Calu3 (cell line): ENCODE measurements around the gene GPR151. TPM values are rescaled to one million over a fixed set of nuclear protein-coding genes. Genes with fewer than 3 reads are reported as not detected.

Source experiments
- BruUV-seq: library from RNA; stranded (reverse); fragments of 400-500 nt; replicated peaks from 2 replicates; lab custom pipeline; 2021; lab: Mats Ljungman, UMichigan
- CTCF ChIA-PET: fragments of 300-600 bp; sonication (Branson Sonifier 250); formaldehyde crosslinking; loops from one replicate; lab custom pipeline; 2022; ENCODE audit warnings: antibody characterized with exemption; lab: Charles Lee
- DNase-seq: peaks from one replicate; pipeline ENCODE4 v3.0.0; 2022
- H3K27ac Mint-ChIP-seq: one replicate; pipeline ENCODE4 v1.8.0; 2022; ENCODE audit warnings: mixed read lengths; ENCODE audit not compliant: unreplicated experiment
- H3K27me3 Mint-ChIP-seq: one replicate; pipeline ENCODE4 v1.8.0; 2022; ENCODE audit warnings: mixed read lengths; ENCODE audit not compliant: unreplicated experiment
- H3K36me3 Mint-ChIP-seq: one replicate; pipeline ENCODE4 v1.8.0; 2022; ENCODE audit warnings: mild to moderate bottlenecking, moderate library complexity, mixed read lengths; ENCODE audit not compliant: insufficient read depth, unreplicated experiment
- H3K4me1 Mint-ChIP-seq: one replicate; pipeline ENCODE4 v1.8.0; 2022; ENCODE audit warnings: mild to moderate bottlenecking, low read depth, mixed read lengths; ENCODE audit not compliant: unreplicated experiment
- H3K4me3 Mint-ChIP-seq: one replicate; pipeline ENCODE4 v1.8.0; 2022; ENCODE audit warnings: mild to moderate bottlenecking, low read depth, moderate library complexity, mixed read lengths; ENCODE audit not compliant: unreplicated experiment
- H3K9me3 Mint-ChIP-seq: one replicate; pipeline ENCODE4 v1.8.0; 2022; ENCODE audit warnings: low read depth, mixed read lengths; ENCODE audit not compliant: unreplicated experiment
- intact Hi-C: fragments of 100-400 bp; cut with micrococcal nuclease; formaldehyde crosslinking; loops from one replicate; pipeline ENCODE4 v1.10.0; 2022; ENCODE audit not compliant: unreplicated experiment
- total RNA-seq: library from RNA; stranded (reverse); gene quantifications from 2 replicates; pipeline ENCODE4 v1.2.3, GENCODE V29; 2022
- TF ChIP-seq, protein P1 (sequence below): fragments of 200-600 bp; IDR thresholded peaks from one replicate; pipeline ENCODE4 v1.8.0; 2022; ENCODE audit warnings: antibody characterized with exemption; ENCODE audit not compliant: unreplicated experiment

The GPR151 gene
- total RNA-seq, 1 experiment from 2014 or later, result not detected

DNA sequence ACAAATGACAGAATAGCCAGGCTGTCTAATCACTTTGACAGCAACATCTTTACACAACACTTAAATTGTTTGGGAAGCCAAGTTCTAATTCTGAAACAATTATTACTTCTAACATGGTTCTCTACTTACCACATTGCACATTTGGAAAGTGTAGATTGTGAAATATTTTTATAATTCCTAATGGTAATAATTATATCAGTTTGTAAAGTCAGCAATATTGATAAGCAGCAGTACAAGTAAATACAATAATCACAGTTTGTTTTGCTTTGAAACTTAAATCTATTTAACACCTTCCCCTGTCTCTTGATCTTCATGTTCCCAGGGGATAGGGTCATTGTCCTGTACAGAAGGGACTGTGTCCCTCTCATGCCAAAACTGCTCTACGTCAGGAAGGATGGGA lies 1.4 kb downstream of the GPR151 start:
- intact Hi-C loops, result no loop called here
- Mint-ChIP-seq H3K27ac (no peak overlapping the region), H3K27me3 (no peaks in the 10 kb centered on the region), H3K4me1 (no peaks in the 10 kb centered on the region), H3K36me3 (peaks cover 24% of the 10 kb centered on the region), H3K4me3 (no peak overlapping the region), H3K9me3 (no peaks in the 10 kb centered on the region)
- DNase-seq, result no peak
- TF ChIP-seq, protein P1, sequence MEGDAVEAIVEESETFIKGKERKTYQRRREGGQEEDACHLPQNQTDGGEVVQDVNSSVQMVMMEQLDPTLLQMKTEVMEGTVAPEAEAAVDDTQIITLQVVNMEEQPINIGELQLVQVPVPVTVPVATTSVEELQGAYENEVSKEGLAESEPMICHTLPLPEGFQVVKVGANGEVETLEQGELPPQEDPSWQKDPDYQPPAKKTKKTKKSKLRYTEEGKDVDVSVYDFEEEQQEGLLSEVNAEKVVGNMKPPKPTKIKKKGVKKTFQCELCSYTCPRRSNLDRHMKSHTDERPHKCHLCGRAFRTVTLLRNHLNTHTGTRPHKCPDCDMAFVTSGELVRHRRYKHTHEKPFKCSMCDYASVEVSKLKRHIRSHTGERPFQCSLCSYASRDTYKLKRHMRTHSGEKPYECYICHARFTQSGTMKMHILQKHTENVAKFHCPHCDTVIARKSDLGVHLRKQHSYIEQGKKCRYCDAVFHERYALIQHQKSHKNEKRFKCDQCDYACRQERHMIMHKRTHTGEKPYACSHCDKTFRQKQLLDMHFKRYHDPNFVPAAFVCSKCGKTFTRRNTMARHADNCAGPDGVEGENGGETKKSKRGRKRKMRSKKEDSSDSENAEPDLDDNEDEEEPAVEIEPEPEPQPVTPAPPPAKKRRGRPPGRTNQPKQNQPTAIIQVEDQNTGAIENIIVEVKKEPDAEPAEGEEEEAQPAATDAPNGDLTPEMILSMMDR, result no peak
- CTCF ChIA-PET, result interaction anchor here (0.7 to 1.0 kb wide), 2 partner anchors 10 to 13 kb away, joined by 3 to 4 read pairs; no protein-coding TSS in a partner anchor
- no TSS peak for BruUV-seq

DNA sequence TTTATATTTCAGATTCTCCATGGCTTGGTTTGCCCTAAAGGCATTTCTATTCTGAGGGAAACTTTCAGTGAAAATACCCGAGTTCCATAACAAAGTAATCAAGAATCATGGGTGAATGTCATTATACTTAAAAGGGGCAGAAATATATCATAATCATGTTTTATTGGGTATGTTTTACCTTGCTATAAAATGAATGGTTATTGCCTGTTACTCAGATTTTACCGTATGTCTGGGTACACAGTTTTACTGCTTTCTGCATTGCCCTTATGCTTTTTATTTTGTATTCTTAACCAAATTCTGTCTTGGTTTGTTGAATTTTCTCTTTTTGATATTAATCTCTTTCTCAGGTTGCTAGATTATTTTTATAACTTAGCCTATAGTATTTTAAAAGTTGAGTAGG lies 2.5 kb downstream of the GPR151 start:
- intact Hi-C loops, result no loop called here
- no TSS peak for BruUV-seq
- CTCF ChIA-PET, result no interaction called here
- no peak overlapping the region for H3K27ac Mint-ChIP-seq
- TF ChIP-seq, protein P1, result no peak
- no peak for DNase-seq
- no peaks in the 10 kb centered on the region for H3K9me3 Mint-ChIP-seq
- H3K4me1 Mint-ChIP-seq, result no peaks in the 10 kb centered on the region
- no peaks in the 10 kb centered on the region for H3K27me3 Mint-ChIP-seq
- H3K4me3 Mint-ChIP-seq, result no peak overlapping the region
- peaks cover 33% of the 10 kb centered on the region for H3K36me3 Mint-ChIP-seq

DNA sequence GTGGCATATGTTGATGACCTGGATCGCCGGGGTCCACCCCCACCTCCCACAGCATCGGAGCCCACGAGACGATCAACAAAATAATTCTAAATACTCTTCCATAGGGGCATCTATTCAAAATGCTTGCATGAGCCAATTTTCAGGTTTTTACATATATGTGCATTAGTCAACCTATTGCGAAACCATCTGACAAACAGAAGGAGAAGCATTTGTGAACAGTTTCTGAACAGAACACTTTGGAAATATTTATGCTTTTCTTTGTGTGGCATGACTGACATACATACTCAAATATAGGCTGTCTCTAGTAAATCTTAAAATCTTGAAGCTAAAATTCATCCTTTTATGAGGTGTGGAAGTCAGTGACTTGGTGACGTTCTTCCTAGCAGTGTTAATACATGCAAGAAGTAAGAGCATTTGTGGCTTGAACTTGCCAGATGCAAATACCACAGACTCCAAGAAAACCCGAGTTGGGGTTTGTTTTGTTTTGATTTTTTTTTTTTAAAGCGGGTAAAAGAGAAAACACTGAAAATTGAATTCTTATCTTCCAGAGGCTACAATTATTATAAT lies 5.3 kb downstream of the GPR151 start:
- intact Hi-C loops, result no loop called here
- peaks cover 50% of the 10 kb centered on the region for H3K36me3 Mint-ChIP-seq

DNA sequence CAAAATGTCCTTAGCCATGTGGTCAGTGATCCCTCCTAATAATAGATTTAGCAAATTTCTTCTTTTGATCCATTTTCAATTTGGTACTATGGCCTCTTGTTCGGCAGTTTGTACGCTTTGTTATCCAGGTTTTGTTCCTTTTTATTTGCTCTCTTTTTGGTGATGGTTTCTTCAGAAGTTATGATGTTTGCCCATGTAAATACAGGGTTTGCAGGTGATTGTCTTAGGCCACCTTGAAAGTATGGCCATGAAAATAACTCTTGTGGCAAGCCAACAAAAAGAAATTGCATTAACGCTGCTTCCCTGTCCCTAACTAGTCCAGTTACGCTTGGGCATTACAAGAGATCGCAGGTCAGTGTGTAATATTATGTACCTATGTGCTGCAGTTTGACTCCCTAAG lies 8.6 kb downstream of the GPR151 start:
- no peak for DNase-seq
- no peak overlapping the region for H3K4me3 Mint-ChIP-seq
- peaks cover 63% of the 10 kb centered on the region for H3K36me3 Mint-ChIP-seq
- H3K27me3 Mint-ChIP-seq, result no peaks in the 10 kb centered on the region
- CTCF ChIA-PET, result no interaction called here
- TF ChIP-seq, protein P1, result no peak
- no TSS peak for BruUV-seq
- H3K9me3 Mint-ChIP-seq, result no peaks in the 10 kb centered on the region
- no peak overlapping the region for H3K27ac Mint-ChIP-seq
- intact Hi-C loops, result no loop called here
- no peaks in the 10 kb centered on the region for H3K4me1 Mint-ChIP-seq

More for the DNA sequence above, 5.3 kb downstream of the GPR151 start:
- Mint-ChIP-seq H3K27me3 (no peaks in the 10 kb centered on the region), H3K9me3 (no peaks in the 10 kb centered on the region), H3K4me1 (no peaks in the 10 kb centered on the region), H3K27ac (no peak overlapping the region), H3K4me3 (no peak overlapping the region)
- CTCF ChIA-PET, result interaction anchor here (0.7 kb wide), 1 partner anchor 249 kb away, joined by 4 read pairs; no protein-coding TSS in a partner anchor
- DNase-seq, result no peak
- TF ChIP-seq, protein P1, result no peak
- BruUV-seq, result TSS peak; percentile 60
